Endodermal cell (in vitro differentiated cells): ENCODE data around the gene CTDP1. TPM values are rescaled to one million over a fixed set of nuclear protein-coding genes. Genes with fewer than 3 reads are reported as not detected.
A peak's percentile ranks its signal among the peaks of the same experiment; 100 is the strongest.
"Not testable (repeated sequence)": the region's sequence is repeated elsewhere in the genome, so short reads cannot be mapped to it uniquely, and the experiment has no call there.

Source experiments
- DNase-seq: peaks from one replicate; pipeline ENCODE4 v3.0.0-alpha.2; 2017
- H3K27ac ChIP-seq: 2 replicates; pipeline ENCODE4 v1.5.1; 2013; ENCODE audit warnings: mild to moderate bottlenecking, low read depth, low read length, moderate library complexity
- H3K27me3 ChIP-seq: 2 replicates; pipeline ENCODE4 v1.6.1; 2013; ENCODE audit warnings: mild to moderate bottlenecking, low read length, moderate library complexity; ENCODE audit not compliant: insufficient read depth, control insufficient read depth, poor library complexity, severe bottlenecking
- H3K36me3 ChIP-seq: 2 replicates; pipeline ENCODE4 v1.7.0; 2013; ENCODE audit warnings: mild to moderate bottlenecking, low read length, moderate library complexity; ENCODE audit not compliant: control insufficient read depth, insufficient read depth
- H3K4me1 ChIP-seq: one replicate; pipeline ENCODE4 v1.7.0; 2013; ENCODE audit warnings: low read length; ENCODE audit not compliant: control insufficient read depth, insufficient read depth
- H3K4me3 ChIP-seq: 2 replicates; pipeline ENCODE4 v1.5.1; 2013; ENCODE audit warnings: mild to moderate bottlenecking, low read length, moderate library complexity
- H3K9ac ChIP-seq: 2 replicates; pipeline ENCODE4 v1.6.1; 2013; ENCODE audit warnings: mild to moderate bottlenecking, low read length, moderate library complexity; ENCODE audit not compliant: poor library complexity, severe bottlenecking; ENCODE audit errors: extremely low read depth
- H3K9me3 ChIP-seq: 2 replicates; pipeline ENCODE4 v1.6.1; 2013; ENCODE audit warnings: mild to moderate bottlenecking, low read length, moderate library complexity; ENCODE audit not compliant: control insufficient read depth
- H3K27ac Mint-ChIP-seq: 2 replicates; pipeline ENCODE4 v1.8.0; 2020; ENCODE audit warnings: mixed read lengths
- H3K27me3 Mint-ChIP-seq: 2 replicates; pipeline ENCODE4 v1.8.0; 2021; ENCODE audit warnings: mild to moderate bottlenecking, mixed read lengths; ENCODE audit not compliant: insufficient read depth
- H3K36me3 Mint-ChIP-seq: 2 replicates; pipeline ENCODE4 v1.8.0; 2020; ENCODE audit warnings: low read depth, mixed read lengths
- H3K4me1 Mint-ChIP-seq: 2 replicates; pipeline ENCODE4 v1.8.0; 2020; ENCODE audit warnings: mixed read lengths
- H3K4me3 Mint-ChIP-seq: 2 replicates; pipeline ENCODE4 v1.8.0; 2020; ENCODE audit warnings: mild to moderate bottlenecking, moderate library complexity, mixed read lengths
- H3K9me3 Mint-ChIP-seq: 2 replicates; pipeline ENCODE4 v1.8.0; 2020; ENCODE audit warnings: mild to moderate bottlenecking, mixed read lengths
- CTCF ChIP-seq: fragments of 200-600 bp; sonication (generic); conservative IDR thresholded peaks from 2 replicates; pipeline ENCODE4 v1.5.0; 2021; ENCODE audit warnings: antibody characterized with exemption, mild to moderate bottlenecking
- WGBS, 2 experiments: methylation state at CpG; one replicate each; pipeline versions ENCODE4 v1.1.5 to v1.1.7; 2013; ENCODE audit warnings: missing lambda C conversion rate in 2 of 2, mixed read lengths in 1 of 2; ENCODE audit not compliant: insufficient coverage in 1 of 2, insufficient read length in 1 of 2; 5-methylcytosine and 5-hydroxymethylcytosine counted together
- total RNA-seq, 2 donors: library from RNA; stranded (reverse); fragmentation: NEBNext Ultra II Directional in 1 of 2; extraction: Animal tissue kit (Norgen Biotek cat#: 25700) in 1 of 2; gene quantifications; 2 replicates in 1 of 2; 3 replicates in 1 of 2; pipeline ENCODE4 v1.2.1, GENCODE V29; 2021

Gene CTDP1
- total RNA-seq, 2 donors from 2014 or later = 29.8 to 35.6 TPM

- no peaks in the 10 kb centered on the region for H3K27me3 ChIP-seq
- no peak overlapping the region for H3K27ac ChIP-seq
- no peaks in the 10 kb centered on the region for H3K4me1 ChIP-seq
- H3K36me3 ChIP-seq = peaks cover 61% of the 10 kb centered on the region
- H3K4me3 ChIP-seq = no peak overlapping the region
- Mint-ChIP-seq H3K4me3 (no peak overlapping the region), H3K27ac (peak overlapping the region; percentile 88), H3K4me1 (no peaks in the 10 kb centered on the region), H3K27me3 (no peaks in the 10 kb centered on the region), H3K36me3 (peaks cover 60% of the 10 kb centered on the region), H3K9me3 (peaks cover 1% of the 10 kb centered on the region)
- WGBS, 2 experiments = 92 to 95% methylated on average over 20 to 30 of the region's 30 CpGs
- H3K9me3 ChIP-seq = no peaks in the 10 kb centered on the region
- DNase-seq = no peak
- no peak overlapping the region for H3K9ac ChIP-seq
- no peak for TF ChIP-seq CTCF
Observed at GRCh38 chr18:79718878-79719477, 39.4 kb downstream of the CTDP1 start.

- 93 to 94% methylated on average over 16 to 18 of the region's 19 CpGs for WGBS, 2 experiments
- H3K9ac ChIP-seq, H3K9me3 Mint-ChIP-seq, DNase-seq, H3K27me3 Mint-ChIP-seq, H3K9me3 ChIP-seq, H3K4me3 Mint-ChIP-seq, H3K4me1 Mint-ChIP-seq, H3K4me3 ChIP-seq, H3K27ac ChIP-seq, H3K27me3 ChIP-seq, H3K4me1 ChIP-seq: not testable (repeated sequence)
- peak overlapping the region; percentile 88 for H3K27ac Mint-ChIP-seq
- H3K36me3 ChIP-seq = peaks cover 67% of the 10 kb centered on the region
- H3K36me3 Mint-ChIP-seq = peaks cover 67% of the 10 kb centered on the region
Observed at GRCh38 chr18:79719478-79720358, 40.1 kb downstream of the CTDP1 start.

- DNase-seq = no peak
Observed at GRCh38 chr18:79720359-79720733, 40.7 kb downstream of the CTDP1 start.

More at GRCh38 chr18:79720359-79720733, 40.7 kb downstream of the CTDP1 start:
- H3K4me1 ChIP-seq = no peaks in the 10 kb centered on the region
- H3K36me3 ChIP-seq = peaks cover 67% of the 10 kb centered on the region
- no peak overlapping the region for H3K27ac ChIP-seq
- H3K9me3 ChIP-seq = no peaks in the 10 kb centered on the region
- H3K9ac ChIP-seq = no peak overlapping the region
- no peak overlapping the region for H3K4me3 Mint-ChIP-seq
- no peak for TF ChIP-seq CTCF
- peaks cover 1% of the 10 kb centered on the region for H3K9me3 Mint-ChIP-seq
- H3K27me3 Mint-ChIP-seq = no peaks in the 10 kb centered on the region
- H3K27me3 ChIP-seq = no peaks in the 10 kb centered on the region
- peaks cover 69% of the 10 kb centered on the region for H3K36me3 Mint-ChIP-seq
- H3K4me1 Mint-ChIP-seq = no peaks in the 10 kb centered on the region
- H3K27ac Mint-ChIP-seq = no peak overlapping the region
- 95 to 96% methylated on average over 14 of the region's 14 CpGs for WGBS, 2 experiments
- H3K4me3 ChIP-seq = no peak overlapping the region
